ENCODE data around the gene NCLN. TPM values are rescaled to one million over a fixed set of nuclear protein-coding genes. Genes with fewer than 3 reads are reported as not detected.
"Not testable (repeated sequence)": the region's sequence is repeated elsewhere in the genome, so short reads cannot be mapped to it uniquely, and the experiment has no call there.

NCLN gene
- total RNA-seq, 2 experiments from 2014 or later, result 52.1 to 56.0 TPM

GRCh38 chr19:3216874-3217273 is 31.1 kb downstream of the NCLN start:
- Mint-ChIP-seq H3K4me1 (no peaks in the 10 kb centered on the region), H3K36me3 (ENCODE audit: low read depth) (no peaks in the 10 kb centered on the region)
- POLR2A ChIA-PET, result no interaction called here

DNA sequence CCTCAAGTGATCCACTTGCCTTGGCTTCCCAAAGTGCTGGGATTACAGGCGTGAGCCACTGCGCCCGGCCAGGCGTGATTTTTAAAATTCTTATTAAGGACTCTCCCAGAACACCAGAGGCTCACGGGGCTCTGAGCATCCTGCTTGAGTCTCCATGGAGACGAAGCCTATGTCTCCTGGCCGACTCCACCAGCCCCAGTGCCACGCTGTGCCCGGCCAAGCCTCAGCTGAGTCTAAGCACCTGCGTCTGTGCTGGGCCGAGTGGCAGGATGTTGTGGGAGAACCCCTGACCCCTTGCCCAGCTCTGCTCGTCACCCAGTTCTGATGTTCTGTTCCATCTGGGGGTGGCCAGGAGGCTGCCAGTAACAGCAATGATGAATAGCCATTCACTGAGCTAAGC is 34.8 kb downstream of the NCLN start:
- Mint-ChIP-seq H3K27me3 (peaks cover 5% of the 10 kb centered on the region), H3K4me1 (no peaks in the 10 kb centered on the region), H3K27ac (no peak overlapping the region), H3K4me3 (no peak overlapping the region), H3K9me3 (no peaks in the 10 kb centered on the region), H3K36me3 (ENCODE audit: low read depth) (no peaks in the 10 kb centered on the region)
- DNase-seq, result no peak
- ChIA-PET CTCF (no interaction called here), POLR2A (no interaction called here)

More at GRCh38 chr19:3216874-3217273, 31.1 kb downstream of the NCLN start:
- DNase-seq, result no peak
- CTCF ChIA-PET, result no interaction called here
- H3K27me3 Mint-ChIP-seq, result no peaks in the 10 kb centered on the region
- H3K4me3 Mint-ChIP-seq, result no peak overlapping the region
- H3K27ac Mint-ChIP-seq, result peak overlapping the region; percentile 66
- H3K9me3 Mint-ChIP-seq, result no peaks in the 10 kb centered on the region

DNA sequence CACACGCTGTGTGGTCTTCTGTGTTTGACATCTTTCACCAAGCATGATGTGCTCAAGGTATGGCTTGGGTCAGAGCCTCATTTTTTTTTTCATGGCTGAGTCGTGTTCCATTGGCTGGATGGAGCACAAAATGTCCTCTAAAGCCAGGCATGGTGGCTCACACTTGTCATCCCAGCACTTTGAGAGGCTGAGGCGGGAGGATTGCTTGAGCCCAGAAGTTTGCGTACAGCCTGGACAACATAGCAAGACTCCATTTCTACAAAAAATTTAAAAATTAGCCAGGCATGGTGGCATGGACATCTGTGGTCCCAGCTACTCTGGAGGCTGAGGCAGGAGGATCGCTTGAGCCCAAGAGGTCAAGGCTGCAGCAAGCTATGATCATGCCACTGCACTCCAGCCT is 35.8 kb downstream of the NCLN start:
- peaks cover 12% of the 10 kb centered on the region for H3K27me3 Mint-ChIP-seq
- DNase-seq; H3K27ac Mint-ChIP-seq; CTCF ChIA-PET; H3K36me3 Mint-ChIP-seq (ENCODE audit: low read depth); H3K4me1 Mint-ChIP-seq; H3K9me3 Mint-ChIP-seq; H3K4me3 Mint-ChIP-seq; POLR2A ChIA-PET: not testable (repeated sequence)

DNA sequence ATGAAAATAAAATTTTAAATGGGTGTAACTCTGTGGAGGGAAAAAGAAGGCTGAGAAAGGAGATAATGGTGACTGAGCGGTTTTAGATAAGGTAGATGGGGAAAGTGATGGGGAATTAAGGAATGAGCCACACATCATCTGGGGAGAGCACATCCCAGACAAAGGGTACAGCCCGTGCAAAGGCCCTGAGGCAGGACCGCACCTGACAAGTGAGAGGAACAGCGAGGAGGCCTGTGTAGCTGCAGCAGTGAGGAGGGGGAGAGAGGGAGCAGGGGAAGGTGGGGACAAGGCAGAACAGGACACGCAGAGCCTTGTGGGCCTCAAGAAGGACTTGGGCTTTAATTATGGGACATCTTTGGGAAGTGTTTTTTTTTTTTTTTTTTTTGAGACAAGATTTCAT is 37.0 kb downstream of the NCLN start:
- no peak overlapping the region for H3K27ac Mint-ChIP-seq

GRCh38 chr19:3224346-3225168 is 38.8 kb downstream of the NCLN start, which contains the start of gene CELF5:
Gene CELF5, plus strand, starts transcription at chr19:3224661. Its CDS starts 79 bp downstream, at chr19:3224740.
- Mint-ChIP-seq H3K4me1 (no peaks in the 10 kb centered on the region), H3K36me3 (ENCODE audit: low read depth) (no peaks in the 10 kb centered on the region), H3K27ac (no peak within 1 kb of the TSS), H3K9me3 (no peaks in the 10 kb centered on the region), H3K27me3 (peaks cover 30% of the 10 kb centered on the region), H3K4me3 (no peak within 1 kb of the TSS)
- POLR2A ChIA-PET, result no interaction called here
- CTCF ChIA-PET, result interaction anchor here (0.7 kb wide), 1 partner anchor 1720 kb away, joined by 3 read pairs; no protein-coding TSS in a partner anchor
- peak; percentile 53 for DNase-seq

More for the DNA sequence above, 37.0 kb downstream of the NCLN start:
- Mint-ChIP-seq H3K27me3 (peaks cover 19% of the 10 kb centered on the region), H3K36me3 (ENCODE audit: low read depth) (no peaks in the 10 kb centered on the region), H3K4me3 (no peak overlapping the region), H3K9me3 (no peaks in the 10 kb centered on the region), H3K4me1 (no peaks in the 10 kb centered on the region)
- ChIA-PET POLR2A (no interaction called here), CTCF (no interaction called here)
- DNase-seq, result no peak

DNA sequence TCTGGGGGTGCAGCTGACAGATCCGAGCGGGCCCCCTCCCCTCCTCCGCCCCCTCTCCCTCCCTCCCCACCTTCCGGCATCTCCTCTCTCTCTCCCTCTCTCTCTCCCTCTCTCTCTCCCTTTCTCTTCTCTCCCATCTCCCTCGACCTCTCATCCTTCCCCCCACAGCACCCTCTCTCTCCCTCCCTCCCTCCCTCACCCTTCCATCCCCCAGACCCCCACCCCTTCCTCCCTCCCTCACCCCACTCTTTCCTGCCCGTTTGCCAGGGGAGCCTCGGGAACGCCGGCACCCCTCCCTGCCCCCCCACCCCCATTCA is 39.4 kb downstream of the NCLN start:
- no peak overlapping the region for H3K4me3 Mint-ChIP-seq
- ChIA-PET CTCF (no interaction called here), POLR2A (no interaction called here)
- H3K4me1 Mint-ChIP-seq, result no peaks in the 10 kb centered on the region
- no peak for DNase-seq
- peaks cover 32% of the 10 kb centered on the region for H3K27me3 Mint-ChIP-seq
- H3K9me3 Mint-ChIP-seq, result no peaks in the 10 kb centered on the region
- no peak overlapping the region for H3K27ac Mint-ChIP-seq
- no peaks in the 10 kb centered on the region for H3K36me3 Mint-ChIP-seq (ENCODE audit: low read depth)

DNA sequence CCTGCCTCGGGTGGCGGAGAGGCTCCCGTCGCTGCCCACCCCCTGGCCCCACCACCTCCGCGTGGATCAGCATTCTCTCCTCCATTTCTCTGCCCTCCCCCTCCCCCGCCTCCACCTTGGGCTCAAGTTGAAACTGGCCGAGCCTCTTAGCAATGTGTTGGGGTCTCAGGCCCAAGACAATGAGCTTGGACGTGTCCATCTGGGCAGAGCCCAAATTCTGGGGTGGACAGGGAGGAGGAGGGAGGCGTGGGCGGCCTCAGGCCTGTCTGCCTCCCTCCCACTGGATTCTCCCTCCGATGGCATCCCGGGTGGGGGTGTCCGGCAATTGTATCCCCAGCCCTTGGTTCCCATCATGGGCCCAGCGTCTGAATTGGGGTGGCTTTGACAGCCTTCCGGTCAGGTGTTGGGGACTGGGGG is 40.0 kb downstream of the NCLN start:
- Mint-ChIP-seq H3K4me3 (no peak overlapping the region), H3K36me3 (ENCODE audit: low read depth) (no peaks in the 10 kb centered on the region), H3K9me3 (no peaks in the 10 kb centered on the region), H3K27ac (no peak overlapping the region), H3K4me1 (no peaks in the 10 kb centered on the region), H3K27me3 (peaks cover 32% of the 10 kb centered on the region)
- POLR2A ChIA-PET, result no interaction called here
- no peak for DNase-seq
- CTCF ChIA-PET, result no interaction called here

DNA sequence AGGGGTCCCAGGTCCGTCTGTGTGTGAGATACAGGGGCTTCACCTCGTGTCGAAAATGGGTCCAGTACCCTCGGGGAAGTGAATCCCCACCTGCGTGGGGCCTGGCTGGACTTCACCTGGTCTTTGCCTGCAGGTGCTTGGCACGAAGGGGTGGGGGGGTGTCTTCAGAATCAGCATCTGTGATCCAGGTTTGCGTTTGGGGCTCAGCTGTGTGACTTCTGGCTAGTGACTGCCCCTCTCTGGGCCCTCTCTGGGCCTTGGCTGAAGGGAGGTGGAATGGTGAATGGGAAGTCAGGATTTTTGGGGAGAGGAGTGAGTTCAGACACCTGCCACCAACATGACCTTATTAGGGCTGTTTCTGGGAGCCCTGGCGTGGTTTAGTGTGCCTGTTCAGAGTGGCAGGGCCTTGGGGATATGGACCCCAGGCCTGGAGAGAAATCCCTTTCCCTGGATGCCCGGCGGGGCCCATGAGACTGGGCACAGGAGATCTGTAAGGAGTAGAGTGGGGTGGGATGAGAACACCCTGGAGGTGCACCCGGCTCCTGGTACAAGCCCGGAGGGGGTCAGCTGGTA is 41.4 kb downstream of the NCLN start:
- CTCF ChIA-PET, result no interaction called here
- DNase-seq, result no peak
- Mint-ChIP-seq H3K4me3 (no peak overlapping the region), H3K27me3 (peaks cover 35% of the 10 kb centered on the region), H3K9me3 (no peaks in the 10 kb centered on the region), H3K27ac (no peak overlapping the region), H3K4me1 (no peaks in the 10 kb centered on the region), H3K36me3 (ENCODE audit: low read depth) (no peaks in the 10 kb centered on the region)
- POLR2A ChIA-PET, result no interaction called here

DNA sequence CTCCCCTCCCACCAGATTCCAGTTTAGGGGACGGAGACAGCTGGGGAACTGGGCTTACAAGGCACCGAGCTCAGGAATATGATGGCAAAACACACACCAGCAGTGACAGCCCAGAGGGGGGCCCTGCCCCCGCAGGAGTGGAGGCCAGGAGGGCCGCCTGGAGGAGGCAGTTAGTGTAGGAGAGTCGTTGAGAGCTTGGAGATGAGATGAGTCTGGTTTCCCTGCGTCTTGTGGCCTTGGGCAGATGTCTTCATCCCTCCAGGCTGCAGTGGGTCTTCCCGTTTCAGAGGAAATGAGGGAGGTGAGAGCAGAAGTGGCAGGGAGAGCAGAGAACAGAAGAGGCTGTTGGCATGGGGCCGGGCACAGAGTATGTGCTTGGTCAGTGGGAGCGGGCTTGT is 43.6 kb downstream of the NCLN start:
- H3K27me3 Mint-ChIP-seq, result peaks cover 33% of the 10 kb centered on the region
- DNase-seq, result no peak
- no peak overlapping the region for H3K4me3 Mint-ChIP-seq
- ChIA-PET CTCF (interaction anchor here (1.4 kb wide), 1 partner anchor 24 kb away, joined by 3 read pairs; no protein-coding TSS in a partner anchor), POLR2A (no interaction called here)
- H3K27ac Mint-ChIP-seq, result no peak overlapping the region
- H3K36me3 Mint-ChIP-seq (ENCODE audit: low read depth), result no peaks in the 10 kb centered on the region
- no peaks in the 10 kb centered on the region for H3K9me3 Mint-ChIP-seq
- H3K4me1 Mint-ChIP-seq, result no peaks in the 10 kb centered on the region

GRCh38 chr19:3229888-3230496 is 44.3 kb downstream of the NCLN start:
- CTCF ChIA-PET, result interaction anchor here (1.4 kb wide), 1 partner anchor 23 kb away, joined by 3 read pairs; no protein-coding TSS in a partner anchor

DNA sequence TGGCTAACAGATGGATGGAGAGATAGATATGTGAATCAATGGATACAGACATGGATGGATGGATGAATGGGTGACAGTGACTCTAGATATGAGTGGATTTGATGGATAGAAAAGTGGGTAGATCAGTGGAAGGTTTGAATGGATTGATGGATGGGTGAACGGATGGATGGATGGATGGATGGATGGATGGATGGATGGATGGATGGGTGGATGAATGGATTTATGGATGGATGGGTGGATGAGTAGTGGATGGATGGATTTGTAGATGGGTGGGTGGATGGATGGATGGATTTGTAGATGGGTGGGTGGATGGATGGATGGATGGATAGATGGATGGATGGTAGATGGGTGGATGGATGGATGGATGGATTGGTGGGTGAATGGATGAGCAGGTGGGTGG is 45.6 kb downstream of the NCLN start:
- no peaks in the 10 kb centered on the region for H3K36me3 Mint-ChIP-seq (ENCODE audit: low read depth)
- no peaks in the 10 kb centered on the region for H3K9me3 Mint-ChIP-seq
- DNase-seq, result no peak
- no peak overlapping the region for H3K27ac Mint-ChIP-seq
- H3K27me3 Mint-ChIP-seq, result peaks cover 28% of the 10 kb centered on the region
- POLR2A ChIA-PET, result no interaction called here
- H3K4me3 Mint-ChIP-seq, result no peak overlapping the region
- CTCF ChIA-PET, result no interaction called here
- no peaks in the 10 kb centered on the region for H3K4me1 Mint-ChIP-seq

More at GRCh38 chr19:3229888-3230496, 44.3 kb downstream of the NCLN start:
- DNase-seq, result no peak
- POLR2A ChIA-PET, result no interaction called here
- Mint-ChIP-seq H3K9me3 (no peaks in the 10 kb centered on the region), H3K27me3 (peaks cover 33% of the 10 kb centered on the region), H3K36me3 (ENCODE audit: low read depth) (no peaks in the 10 kb centered on the region), H3K4me3 (no peak overlapping the region), H3K4me1 (no peaks in the 10 kb centered on the region), H3K27ac (no peak overlapping the region)

GRCh38 chr19:3233116-3233515 is 47.4 kb downstream of the NCLN start:
- no peak for DNase-seq
- H3K27ac Mint-ChIP-seq, result no peak overlapping the region
- no peaks in the 10 kb centered on the region for H3K4me1 Mint-ChIP-seq
- H3K4me3 Mint-ChIP-seq, result no peak overlapping the region
- no peaks in the 10 kb centered on the region for H3K36me3 Mint-ChIP-seq (ENCODE audit: low read depth)
- ChIA-PET POLR2A (no interaction called here), CTCF (interaction anchor here (0.6 kb wide), 1 partner anchor 1227 kb away, joined by 4 read pairs; no protein-coding TSS in a partner anchor)
- H3K9me3 Mint-ChIP-seq, result no peaks in the 10 kb centered on the region
- peaks cover 15% of the 10 kb centered on the region for H3K27me3 Mint-ChIP-seq

GRCh38 chr19:3233831-3234230 is 48.1 kb downstream of the NCLN start:
- Mint-ChIP-seq H3K27me3 (peaks cover 14% of the 10 kb centered on the region), H3K4me1 (no peaks in the 10 kb centered on the region), H3K4me3 (no peak overlapping the region), H3K36me3 (ENCODE audit: low read depth) (no peaks in the 10 kb centered on the region), H3K9me3 (no peaks in the 10 kb centered on the region), H3K27ac (no peak overlapping the region)
- ChIA-PET POLR2A (no interaction called here), CTCF (no interaction called here)
- no peak for DNase-seq

Measured in activated CD4-positive, alpha-beta T cell treated with anti-CD3 and anti-CD28 coated beads, Interleukin-2, amount 10 ng/mL, durations not matched to agents 7 days and 5 days (primary cell).